GM23248 (cell line): ENCODE measurements around the gene MECP2.

Experiments used
- EZH2 ChIP-seq: fragments of 200-600 bp; sonication (generic); IDR thresholded peaks from 2 replicates; pipeline ENCODE4 v1.6.1; 2018; ENCODE audit warnings: antibody characterized with exemption, mild to moderate bottlenecking; ENCODE audit not compliant: insufficient read depth, poor library complexity, severe bottlenecking
- EZH2phosphoT487 ChIP-seq: fragments of 200-600 bp; sonication (generic); IDR thresholded peaks from 2 replicates; pipeline ENCODE4 v1.6.1; 2018; ENCODE audit warnings: antibody characterized with exemption, moderate library complexity, mild to moderate bottlenecking, low read depth; ENCODE audit not compliant: insufficient read depth

- TF ChIP-seq EZH2 = no peak
- no peak for TF ChIP-seq EZH2phosphoT487
Measured at GRCh38 chrX:153981771-153982533, 115.6 kb downstream of the MECP2 start.
